MM.1S (cell line): ENCODE measurements around the gene CHRND.

Experiments
- DNase-seq: peaks from one replicate; pipeline ENCODE4 v3.0.0-alpha.2; 2015
- H2AFZ ChIP-seq: fragments of 300-600 bp; sonication (generic); 2 replicates; pipeline ENCODE4 v1.6.0; 2016; ENCODE audit warnings: antibody characterized with exemption, low read length
- H3F3A ChIP-seq: fragments of 300-600 bp; sonication (generic); 2 replicates; pipeline ENCODE4 v1.6.1; 2016; ENCODE audit warnings: mild to moderate bottlenecking, antibody characterized with exemption, low read length, moderate library complexity, mixed read lengths; ENCODE audit not compliant: insufficient read depth
- H3K27ac ChIP-seq: fragments of 300-600 bp; sonication (generic); 2 replicates; pipeline ENCODE4 v1.5.1; 2016; ENCODE audit warnings: mild to moderate bottlenecking, low read length
- H3K27me3 ChIP-seq: fragments of 300-600 bp; sonication (generic); replicated peaks from 2 replicates; pipeline ENCODE4 v1.6.0; 2016; ENCODE audit warnings: low read length; ENCODE audit not compliant: insufficient read depth
- H3K36me3 ChIP-seq: fragments of 300-600 bp; sonication (generic); replicated peaks from 2 replicates; pipeline ENCODE4 v1.6.1; 2016; ENCODE audit warnings: mild to moderate bottlenecking, low read length, mixed read lengths; ENCODE audit not compliant: insufficient read depth
- H3K4me1 ChIP-seq: fragments of 300-600 bp; sonication (generic); 2 replicates; pipeline ENCODE4 v1.6.1; 2016; ENCODE audit warnings: low read length, mixed read lengths
- H3K4me2 ChIP-seq: fragments of 300-600 bp; sonication (generic); 2 replicates; pipeline ENCODE4 v1.6.0; 2016; ENCODE audit warnings: low read depth, low read length
- H3K4me3 ChIP-seq: fragments of 300-600 bp; sonication (generic); 2 replicates; pipeline ENCODE4 v1.5.1; 2016; ENCODE audit warnings: low read length, mixed read lengths
- H3K79me2 ChIP-seq: fragments of 300-600 bp; sonication (generic); 2 replicates; pipeline ENCODE4 v1.6.1; 2016; ENCODE audit warnings: mixed run types, low read length, mixed read lengths
- H3K9ac ChIP-seq: fragments of 300-600 bp; sonication (generic); 2 replicates; pipeline ENCODE4 v1.6.1; 2016; ENCODE audit warnings: low read length, mixed read lengths
- H3K9me2 ChIP-seq: fragments of 300-600 bp; sonication (generic); replicated peaks from 2 replicates; pipeline ENCODE4 v1.6.1; 2016; ENCODE audit warnings: mild to moderate bottlenecking, low read length, mixed read lengths; ENCODE audit not compliant: insufficient read depth
- H3K9me3 ChIP-seq: fragments of 300-600 bp; sonication (generic); replicated peaks from 2 replicates; pipeline ENCODE4 v1.6.1; 2016; ENCODE audit warnings: mild to moderate bottlenecking, low read length, mixed read lengths; ENCODE audit not compliant: insufficient read depth
- H4K20me1 ChIP-seq: fragments of 300-600 bp; sonication (generic); 2 replicates; pipeline ENCODE4 v1.6.1; 2016; ENCODE audit warnings: mild to moderate bottlenecking, low read length, moderate library complexity, mixed read lengths; ENCODE audit not compliant: insufficient read depth
- EZH2 ChIP-seq: fragments of 300-600 bp; sonication (generic); optimal IDR thresholded peaks from 2 replicates; pipeline ENCODE3; 2017; ENCODE audit warnings: low read depth, mild to moderate bottlenecking, antibody characterized with exemption, low read length, mixed read lengths
- EZH2phosphoT487 ChIP-seq: fragments of 300-600 bp; sonication (generic); IDR thresholded peaks from 2 replicates; pipeline ENCODE4 v1.6.1; 2018; ENCODE audit warnings: antibody characterized with exemption, low read length
- TF ChIP-seq, protein P1 (sequence below): fragments of 300-600 bp; sonication (generic); IDR thresholded peaks from 2 replicates; pipeline ENCODE4 v1.5.1; 2016; ENCODE audit warnings: antibody characterized with exemption, low read length, mixed read lengths

CHRND gene

GRCh38 chr2:232574674-232575403, 48.9 kb downstream of the CHRND start:
- Histone ChIP-seq H3K27me3 (no peaks in the 10 kb centered on the region), H3F3A (no peaks in the 10 kb centered on the region), H3K27ac (no peak overlapping the region), H3K4me1 (peaks cover 6% of the 10 kb centered on the region; the same call in 1 of the 2 replicates), H3K79me2 (no peaks in the 10 kb centered on the region), H3K9ac (no peak overlapping the region), H3K9me2 (no peaks in the 10 kb centered on the region), H2AFZ (no peak overlapping the region), H3K4me3 (no peak overlapping the region), H3K36me3 (no peaks in the 10 kb centered on the region), H3K4me2 (no peak overlapping the region), H3K9me3 (no peaks in the 10 kb centered on the region), H4K20me1 (no peaks in the 10 kb centered on the region)
- no peak for DNase-seq
- TF ChIP-seq, protein P1, sequence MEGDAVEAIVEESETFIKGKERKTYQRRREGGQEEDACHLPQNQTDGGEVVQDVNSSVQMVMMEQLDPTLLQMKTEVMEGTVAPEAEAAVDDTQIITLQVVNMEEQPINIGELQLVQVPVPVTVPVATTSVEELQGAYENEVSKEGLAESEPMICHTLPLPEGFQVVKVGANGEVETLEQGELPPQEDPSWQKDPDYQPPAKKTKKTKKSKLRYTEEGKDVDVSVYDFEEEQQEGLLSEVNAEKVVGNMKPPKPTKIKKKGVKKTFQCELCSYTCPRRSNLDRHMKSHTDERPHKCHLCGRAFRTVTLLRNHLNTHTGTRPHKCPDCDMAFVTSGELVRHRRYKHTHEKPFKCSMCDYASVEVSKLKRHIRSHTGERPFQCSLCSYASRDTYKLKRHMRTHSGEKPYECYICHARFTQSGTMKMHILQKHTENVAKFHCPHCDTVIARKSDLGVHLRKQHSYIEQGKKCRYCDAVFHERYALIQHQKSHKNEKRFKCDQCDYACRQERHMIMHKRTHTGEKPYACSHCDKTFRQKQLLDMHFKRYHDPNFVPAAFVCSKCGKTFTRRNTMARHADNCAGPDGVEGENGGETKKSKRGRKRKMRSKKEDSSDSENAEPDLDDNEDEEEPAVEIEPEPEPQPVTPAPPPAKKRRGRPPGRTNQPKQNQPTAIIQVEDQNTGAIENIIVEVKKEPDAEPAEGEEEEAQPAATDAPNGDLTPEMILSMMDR, result no peak
- TF ChIP-seq EZH2 (no peak), EZH2phosphoT487 (no peak)

DNA sequence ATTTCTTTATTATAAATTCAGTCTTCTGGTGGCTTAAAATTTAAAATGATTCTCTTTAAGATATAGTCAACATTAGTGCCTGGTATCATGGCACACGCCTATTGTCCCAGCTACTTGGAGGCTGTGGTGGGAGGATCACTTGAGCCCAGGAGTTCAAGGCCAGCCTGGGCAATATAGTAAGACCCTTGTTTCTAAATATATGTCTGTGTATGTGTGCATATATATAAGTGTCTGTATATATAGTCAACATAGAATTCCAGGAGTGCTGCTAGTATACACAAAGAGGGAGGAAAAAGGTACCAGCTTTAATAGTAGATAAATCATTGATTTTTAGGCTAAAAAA, 49.4 kb downstream of the CHRND start:
- H3K27ac ChIP-seq, result no peak overlapping the region
- no peaks in the 10 kb centered on the region for H3K79me2 ChIP-seq
- H3K9ac ChIP-seq, result no peak overlapping the region
- no peaks in the 10 kb centered on the region for H3K36me3 ChIP-seq
- H3K4me1 ChIP-seq, result peaks cover 10% of the 10 kb centered on the region
- H3K9me3 ChIP-seq, result no peaks in the 10 kb centered on the region
- no peaks in the 10 kb centered on the region for H3K9me2 ChIP-seq
- H3K4me2 ChIP-seq, result no peak overlapping the region
- no peak for DNase-seq
- no peaks in the 10 kb centered on the region for H3K27me3 ChIP-seq
- H3K4me3 ChIP-seq, result no peak overlapping the region
- no peaks in the 10 kb centered on the region for H4K20me1 ChIP-seq
- peaks cover 2% of the 10 kb centered on the region; the same call in 1 of the 2 replicates for H3F3A ChIP-seq
- TF ChIP-seq EZH2 (no peak), EZH2phosphoT487 (no peak)
- TF ChIP-seq, protein P1, result no peak
- H2AFZ ChIP-seq, result no peak overlapping the region

DNA sequence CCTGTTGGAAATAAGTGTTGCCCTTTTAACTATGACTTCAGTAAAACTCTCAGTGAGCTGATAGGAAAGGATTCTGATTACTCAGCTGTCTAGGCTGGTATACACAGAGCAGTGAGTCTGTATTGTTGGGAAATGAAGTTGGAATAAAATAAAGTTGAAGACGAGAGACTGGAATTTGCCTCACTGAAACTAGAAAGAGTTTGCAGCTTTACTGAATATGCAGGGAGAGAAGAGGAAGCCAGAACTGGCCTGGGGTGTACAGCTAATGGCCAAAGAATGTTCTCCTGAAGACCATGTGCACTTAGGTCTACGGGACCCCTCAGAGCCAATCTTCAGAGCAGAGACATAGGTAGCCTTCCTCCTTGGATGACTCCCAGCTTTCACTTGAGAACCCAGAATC, 51.0 kb downstream of the CHRND start:
- DNase-seq, result no peak
- H4K20me1 ChIP-seq, result no peaks in the 10 kb centered on the region
- H3K36me3 ChIP-seq, result no peaks in the 10 kb centered on the region
- no peak overlapping the region for H3K4me2 ChIP-seq
- H3K9me2 ChIP-seq, result no peaks in the 10 kb centered on the region
- H3K27me3 ChIP-seq, result no peaks in the 10 kb centered on the region
- H2AFZ ChIP-seq, result no peak overlapping the region
- peaks cover 5% of the 10 kb centered on the region; the same call in 1 of the 2 replicates for H3F3A ChIP-seq
- H3K4me1 ChIP-seq, result peaks cover 26% of the 10 kb centered on the region
- no peaks in the 10 kb centered on the region for H3K79me2 ChIP-seq
- no peaks in the 10 kb centered on the region for H3K9me3 ChIP-seq
- H3K27ac ChIP-seq, result no peak overlapping the region
- H3K4me3 ChIP-seq, result no peak overlapping the region
- TF ChIP-seq EZH2phosphoT487, result no peak
- TF ChIP-seq, protein P1, result no peak
- no peak for TF ChIP-seq EZH2
- H3K9ac ChIP-seq, result no peak overlapping the region
